Adipocyte (in vitro differentiated cells): ENCODE results near the gene DCAF11.

ENCODE experiments used
- DNase-seq: peaks from one replicate; pipeline ENCODE4 v3.0.0-alpha.2; 2015; ENCODE audit warnings: low read depth
- H3K27me3 ChIP-seq: replicated peaks from 2 replicates; pipeline ENCODE4 v1.7.0; 2013; ENCODE audit warnings: mild to moderate bottlenecking, low read length, moderate library complexity; ENCODE audit not compliant: control insufficient read depth, insufficient read depth
- H3K36me3 ChIP-seq: 2 replicates; pipeline ENCODE4 v1.7.0; 2013; ENCODE audit warnings: low read length, mild to moderate bottlenecking, moderate library complexity; ENCODE audit not compliant: control insufficient read depth, insufficient read depth, severe bottlenecking
- H3K4me1 ChIP-seq: 2 replicates; pipeline ENCODE4 v1.7.0; 2013; ENCODE audit warnings: mild to moderate bottlenecking, low read length, moderate library complexity; ENCODE audit not compliant: control insufficient read depth, insufficient read depth
- H3K4me3 ChIP-seq: 2 replicates; pipeline ENCODE4 v1.7.0; 2013; ENCODE audit warnings: mild to moderate bottlenecking, low read length, moderate library complexity
- H3K9ac ChIP-seq: 2 replicates; pipeline ENCODE4 v1.7.0; 2013; ENCODE audit warnings: mild to moderate bottlenecking, low read length, moderate library complexity
- H3K9me3 ChIP-seq: 2 replicates; pipeline ENCODE4 v1.7.0; 2013; ENCODE audit warnings: mild to moderate bottlenecking, low read length, moderate library complexity; ENCODE audit not compliant: control insufficient read depth

The DCAF11 gene

GRCh38 chr14:24114532-24115421 lies at the start of gene DCAF11, which contains the start of gene NRL:
TSS of gene DCAF11 (plus strand) at chr14:24114777. CDS start at chr14:24115595, 818 bp downstream.
TSS of gene NRL (minus strand) at chr14:24114949. CDS start at chr14:24082848, 32,101 bp downstream.
- peak within 1 kb of the TSS; percentile 95 for H3K9ac ChIP-seq

DNA sequence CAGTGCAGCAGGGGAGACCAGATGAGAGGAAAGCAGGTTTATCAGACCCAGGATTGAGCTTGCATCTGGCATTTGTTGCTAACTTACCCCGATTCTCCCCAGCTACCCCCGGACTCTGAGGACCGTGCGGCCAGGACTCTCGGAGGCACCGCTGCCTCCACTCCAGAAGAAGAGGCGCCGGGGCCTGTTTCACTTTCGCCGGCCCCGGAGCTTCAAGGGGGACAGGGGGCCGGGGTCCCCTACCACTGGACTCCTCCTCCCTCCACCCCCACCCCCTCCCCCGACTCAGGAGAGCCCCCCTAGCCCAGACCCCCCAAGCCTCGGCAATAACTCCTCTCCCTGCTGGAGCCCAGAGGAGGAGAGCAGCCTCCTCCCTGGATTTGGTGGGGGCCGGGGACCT lies 49.7 kb upstream of the DCAF11 start:
- Histone ChIP-seq H3K4me1 (no peaks in the 10 kb centered on the region), H3K27me3 (peaks cover 41% of the 10 kb centered on the region), H3K9me3 (no peaks in the 10 kb centered on the region), H3K4me3 (no peak overlapping the region), H3K9ac (no peak overlapping the region), H3K36me3 (no peaks in the 10 kb centered on the region)
- no peak for DNase-seq

More at GRCh38 chr14:24114532-24115421, at the start of gene DCAF11, which contains the start of gene NRL:
- peak; percentile 99 for DNase-seq
- Histone ChIP-seq H3K9me3 (no peaks in the 10 kb centered on the region), H3K36me3 (peaks cover 27% of the 10 kb centered on the region), H3K4me3 (peak within 1 kb of the TSS; percentile 87), H3K4me1 (peaks cover 15% of the 10 kb centered on the region), H3K27me3 (no peaks in the 10 kb centered on the region)

DNA sequence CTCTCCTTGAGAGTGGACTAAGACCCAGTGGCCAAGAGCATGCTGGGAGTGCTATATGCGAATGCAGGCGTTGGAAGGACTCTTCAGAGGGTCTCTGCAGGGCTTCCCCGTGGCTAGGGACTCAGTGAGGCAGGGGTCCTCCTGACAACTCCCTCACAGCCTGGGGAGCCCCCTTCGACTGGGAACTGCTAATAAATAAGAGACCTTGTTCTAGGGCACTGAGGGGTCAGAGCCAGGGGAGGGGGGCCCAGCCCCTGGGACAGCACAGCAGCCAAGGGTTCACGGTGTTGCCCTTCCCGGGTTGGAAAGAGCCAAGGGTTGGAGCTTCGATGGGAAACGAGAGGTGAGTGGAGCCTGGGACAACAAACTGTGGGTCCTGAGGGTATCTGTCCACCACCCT lies 49.2 kb upstream of the DCAF11 start:
- Histone ChIP-seq H3K4me1 (no peaks in the 10 kb centered on the region), H3K27me3 (peaks cover 42% of the 10 kb centered on the region), H3K36me3 (no peaks in the 10 kb centered on the region), H3K9me3 (no peaks in the 10 kb centered on the region), H3K9ac (no peak overlapping the region), H3K4me3 (no peak overlapping the region)
- DNase-seq, result no peak

GRCh38 chr14:24066496-24067132 lies 48.0 kb upstream of the DCAF11 start:
- no peaks in the 10 kb centered on the region for H3K9me3 ChIP-seq
- no peak for DNase-seq
- no peak overlapping the region for H3K4me3 ChIP-seq
- no peaks in the 10 kb centered on the region for H3K36me3 ChIP-seq
- H3K9ac ChIP-seq, result no peak overlapping the region
- H3K4me1 ChIP-seq, result no peaks in the 10 kb centered on the region
- H3K27me3 ChIP-seq, result peaks cover 45% of the 10 kb centered on the region

- H3K9me3 ChIP-seq, result no peaks in the 10 kb centered on the region
Observed at GRCh38 chr14:24067133-24068082, 47.2 kb upstream of the DCAF11 start.

GRCh38 chr14:24068711-24069410 lies 45.7 kb upstream of the DCAF11 start:
- no peaks in the 10 kb centered on the region for H3K4me1 ChIP-seq
- no peak overlapping the region for H3K4me3 ChIP-seq
- H3K36me3 ChIP-seq, result no peaks in the 10 kb centered on the region
- peaks cover 55% of the 10 kb centered on the region for H3K27me3 ChIP-seq
- H3K9me3 ChIP-seq, result no peaks in the 10 kb centered on the region
- no peak for DNase-seq
- no peak overlapping the region for H3K9ac ChIP-seq

More at GRCh38 chr14:24067133-24068082, 47.2 kb upstream of the DCAF11 start:
- H3K9ac ChIP-seq, result no peak overlapping the region
- H3K4me3 ChIP-seq, result no peak overlapping the region
- DNase-seq, result no peak
- peaks cover 47% of the 10 kb centered on the region for H3K27me3 ChIP-seq
- H3K4me1 ChIP-seq, result no peaks in the 10 kb centered on the region
- H3K36me3 ChIP-seq, result no peaks in the 10 kb centered on the region

GRCh38 chr14:24069411-24069735 lies 45.2 kb upstream of the DCAF11 start:
- Histone ChIP-seq H3K27me3 (peaks cover 60% of the 10 kb centered on the region), H3K4me1 (no peaks in the 10 kb centered on the region), H3K4me3 (no peak overlapping the region), H3K9ac (no peak overlapping the region), H3K36me3 (no peaks in the 10 kb centered on the region), H3K9me3 (no peaks in the 10 kb centered on the region)
- DNase-seq, result no peak

DNA sequence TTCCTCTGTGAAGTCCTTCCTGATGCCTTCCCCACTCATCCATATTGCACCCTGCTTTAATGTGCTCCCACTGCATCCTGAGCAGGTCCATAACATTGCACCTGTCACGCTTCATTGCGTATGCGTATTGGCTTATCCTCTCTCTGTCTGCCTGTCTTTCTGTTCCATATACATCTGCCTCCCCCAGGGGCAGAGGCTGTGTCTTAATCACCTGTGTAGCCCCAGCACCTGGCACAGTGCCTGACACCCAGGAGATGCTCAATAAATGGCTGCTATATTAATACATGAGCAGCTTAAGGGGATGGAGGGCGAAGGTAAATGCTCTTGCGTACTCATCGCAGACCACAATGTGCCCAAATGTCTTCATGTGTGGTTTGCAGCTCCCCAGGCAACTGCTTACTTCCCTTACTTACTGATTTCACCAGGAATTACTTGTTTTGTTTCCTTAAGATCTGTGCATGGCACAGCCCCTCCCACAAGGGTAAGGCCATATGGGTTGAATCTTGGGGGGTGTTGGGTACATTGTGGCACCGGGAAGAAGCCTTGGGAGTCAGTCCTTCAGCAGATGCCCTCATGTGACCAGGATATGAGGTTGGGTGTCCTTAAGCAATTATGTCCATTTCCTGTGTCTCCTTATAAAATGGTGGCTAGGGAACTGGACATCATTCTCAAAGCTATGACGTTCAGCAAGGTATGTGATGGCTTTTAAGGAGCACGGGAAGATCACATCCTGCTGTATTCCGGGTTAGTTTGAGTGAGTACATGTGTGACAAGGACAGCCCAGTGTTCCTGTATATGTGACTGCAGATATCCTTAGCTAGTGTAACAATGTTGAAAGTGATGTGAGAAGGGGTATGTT lies 44.1 kb upstream of the DCAF11 start:
- DNase-seq, result no peak
- no peak overlapping the region for H3K9ac ChIP-seq
- no peaks in the 10 kb centered on the region for H3K36me3 ChIP-seq
- H3K27me3 ChIP-seq, result peaks cover 70% of the 10 kb centered on the region
- H3K4me1 ChIP-seq, result no peaks in the 10 kb centered on the region
- no peaks in the 10 kb centered on the region for H3K9me3 ChIP-seq
- H3K4me3 ChIP-seq, result no peak overlapping the region

- Histone ChIP-seq H3K4me3 (no peak within 1 kb of the TSS), H3K9me3 (no peaks in the 10 kb centered on the region), H3K4me1 (no peaks in the 10 kb centered on the region), H3K27me3 (peaks cover 76% of the 10 kb centered on the region), H3K36me3 (no peaks in the 10 kb centered on the region), H3K9ac (no peak within 1 kb of the TSS)
- DNase-seq, result no peak
Observed at GRCh38 chr14:24071144-24071697, 43.4 kb upstream of the DCAF11 start, which contains the start of gene CPNE6. TSS of gene CPNE6 (plus strand) at chr14:24071562. CDS start at chr14:24072937, 1,375 bp downstream.
